ENCODE data around the gene LYRM1. TPM values are rescaled to one million over a fixed set of nuclear protein-coding genes. Genes with fewer than 3 reads are reported as not detected.

The LYRM1 gene
- polyA plus RNA-seq, 2 of the 4 experiments (the other 2 are of a cell fraction) = 38.6 to 44.0 TPM

GRCh38 chr16:20949660-20950059 is 49.1 kb downstream of the LYRM1 start:
- ATAC-seq (peak; percentile 19; a peak in 1 of 6 replicates), FAIRE-seq (no peak), DNase-seq (ENCODE audit: low read depth in 1 of 2, low spot score in 1 of 2) (no peak)
- Histone ChIP-seq H3K4me1 (no peaks in the 10 kb centered on the region), H3K4me3 (no peak overlapping the region), H3K4me2 (no peak overlapping the region), H3K27ac (no peak overlapping the region), H3K9me3 (no peaks in the 10 kb centered on the region)
- no peak for TF ChIP-seq CTCF (IDR thresholded peaks at IDR 0.05)
- no peak for TF ChIP-seq HES2 (IDR thresholded peaks at IDR 0.05)
- TF ChIP-seq NPAS2 (CRISPR knock-in tag; IDR thresholded peaks at IDR 0.05; ENCODE audit: borderline replicate concordance) = no peak
- no peak for TF ChIP-seq REST (IDR thresholded peaks at IDR 0.05)
- TF ChIP-seq E2F6 (IDR thresholded peaks at IDR 0.05; ENCODE audit: borderline replicate concordance, low read depth) = no peak
- TF ChIP-seq ZC3H11A (IDR thresholded peaks at IDR 0.05) = no peak
- WGBS (ENCODE audit: missing lambda C conversion rate) = 45% methylated on average over 3 of the region's 3 CpGs
- ChIA-PET POLR2A (no interaction called here), CTCF (interaction anchor here (1.4 to 1.7 kb wide), 2 partner anchors 12 to 99 kb away, joined by 3 to 6 read pairs; no protein-coding TSS in a partner anchor)

- H3K9me3 ChIP-seq = no peaks in the 10 kb centered on the region
- ATAC-seq (0 out of 6 replicates have a peak, but pooled peaks of 1 of the 2 experiments have one; percentile 43), DNase-seq (ENCODE audit: low read depth in 1 of 2, low spot score in 1 of 2) (no peak), FAIRE-seq (no peak)
- no peak overlapping the region for H3K4me2 ChIP-seq
- ChIA-PET POLR2A (no interaction called here), CTCF (interaction anchor here (1.4 to 1.7 kb wide), 2 partner anchors 12 to 100 kb away, joined by 3 to 6 read pairs; no protein-coding TSS in a partner anchor)
- H3K4me3 ChIP-seq = no peak overlapping the region
- no peak overlapping the region for H3K27ac ChIP-seq
- 52% methylated on average over 4 of the region's 4 CpGs for WGBS (ENCODE audit: missing lambda C conversion rate)
- H3K4me1 ChIP-seq = no peaks in the 10 kb centered on the region
- TF ChIP-seq MYC (IDR thresholded peaks at IDR 0.05; ENCODE audit: borderline replicate concordance, low read length) (no peak), TFCP2L1 (CRISPR knock-in tag; IDR thresholded peaks at IDR 0.05) (no peak), USF2 (IDR thresholded peaks at IDR 0.05) (no peak), MAFK (IDR thresholded peaks at IDR 0.05; ENCODE audit: partially characterized antibody) (no peak), GATA3 (IDR thresholded peaks at IDR 0.05; ENCODE audit: borderline replicate concordance) (no peak), FOSL2 (IDR thresholded peaks at IDR 0.05) (no peak), FOSL2 (CRISPR knock-in tag; IDR thresholded peaks at IDR 0.05) (no peak), EHF (CRISPR knock-in tag; IDR thresholded peaks at IDR 0.05) (no peak), HMGXB4 (CRISPR knock-in tag; IDR thresholded peaks at IDR 0.05; ENCODE audit: borderline replicate concordance) (no peak), CEBPB (IDR thresholded peaks at IDR 0.05) (no peak), BCL3 (IDR thresholded peaks at IDR 0.05) (no peak), ZFP36 (IDR thresholded peaks at IDR 0.05; ENCODE audit: borderline replicate concordance, partially characterized antibody) (no peak), NFE2L2 (conservative IDR thresholded peaks at IDR 0.05; ENCODE audit: low read length) (no peak), MAX (IDR thresholded peaks at IDR 0.05) (no peak), CHD2 (IDR thresholded peaks at IDR 0.05; ENCODE audit: low read length, partially characterized antibody) (no peak), CBX2 (IDR thresholded peaks at IDR 0.05; ENCODE audit: borderline replicate concordance, low read depth) (no peak), REST (IDR thresholded peaks at IDR 0.05) (no peak)
Measured at GRCh38 chr16:20950294-20950693, 49.7 kb downstream of the LYRM1 start.
